ENCODE data around the gene ME3. TPM values are rescaled to one million over a fixed set of nuclear protein-coding genes. Genes with fewer than 3 reads are reported as not detected.

Gene ME3
- total RNA-seq, 1 donor from 2014 or later = 49.6 TPM

GRCh38 chr11:86632499-86633269, 39.7 kb downstream of the ME3 start:
- H3K9ac ChIP-seq = no peak overlapping the region
- no peak overlapping the region for H3K4me3 ChIP-seq
- no peaks in the 10 kb centered on the region for H3K79me2 ChIP-seq (ENCODE audit: low read depth)
- H3K27ac ChIP-seq = no peak overlapping the region
- no peaks in the 10 kb centered on the region for H3K27me3 ChIP-seq
- no peaks in the 10 kb centered on the region for H3K36me3 Mint-ChIP-seq
- DNase-seq (ENCODE audit: low spot score) = peak; percentile 40
- H3F3A ChIP-seq (ENCODE audit: low read depth) = no peaks in the 10 kb centered on the region
- peaks cover 7% of the 10 kb centered on the region for H3K27me3 Mint-ChIP-seq (ENCODE audit: insufficient read depth, low read depth)
- no peak overlapping the region for H3K27ac Mint-ChIP-seq
- H3K36me3 ChIP-seq = no peaks in the 10 kb centered on the region
- H3K9me3 Mint-ChIP-seq = no peaks in the 10 kb centered on the region
- no peak overlapping the region for H2AFZ ChIP-seq (replicated peaks)
- no peak overlapping the region for H3K4me3 Mint-ChIP-seq
- TF ChIP-seq EZH2phosphoT487 (IDR thresholded peaks at IDR 0.05) = no peak
- TF ChIP-seq CTCF (IDR thresholded peaks at IDR 0.05) = peak; percentile 33
- TF ChIP-seq EZH2 (IDR thresholded peaks at IDR 0.05) = no peak
- H3K9me3 ChIP-seq (ENCODE audit: low read depth) = no peaks in the 10 kb centered on the region
- H4K20me1 ChIP-seq (ENCODE audit: low read depth) = no peaks in the 10 kb centered on the region
- H3K4me1 Mint-ChIP-seq = peaks cover 9% of the 10 kb centered on the region
- H3K4me2 ChIP-seq = no peak overlapping the region
- peaks cover 14% of the 10 kb centered on the region for H3K4me1 ChIP-seq

GRCh38 chr11:86630229-86630981, 42.0 kb downstream of the ME3 start:
- Mint-ChIP-seq H3K27me3 (ENCODE audit: insufficient read depth, low read depth) (peaks cover 7% of the 10 kb centered on the region), H3K4me3 (no peak overlapping the region), H3K36me3 (no peaks in the 10 kb centered on the region), H3K27ac (no peak overlapping the region), H3K4me1 (peaks cover 9% of the 10 kb centered on the region), H3K9me3 (no peaks in the 10 kb centered on the region)
- peaks cover 4% of the 10 kb centered on the region for H3K4me1 ChIP-seq
- H3K4me2 ChIP-seq = no peak overlapping the region
- no peaks in the 10 kb centered on the region for H3K36me3 ChIP-seq
- H3K9ac ChIP-seq = no peak overlapping the region
- no peaks in the 10 kb centered on the region for H3F3A ChIP-seq (ENCODE audit: low read depth)
- TF ChIP-seq EZH2 (IDR thresholded peaks at IDR 0.05) (no peak), CTCF (IDR thresholded peaks at IDR 0.05) (no peak), EZH2phosphoT487 (IDR thresholded peaks at IDR 0.05) (no peak)
- no peaks in the 10 kb centered on the region for H3K9me3 ChIP-seq (ENCODE audit: low read depth)
- no peaks in the 10 kb centered on the region for H3K27me3 ChIP-seq
- H4K20me1 ChIP-seq (ENCODE audit: low read depth) = no peaks in the 10 kb centered on the region
- no peak overlapping the region for H3K27ac ChIP-seq
- H2AFZ ChIP-seq (replicated peaks) = no peak overlapping the region
- H3K4me3 ChIP-seq = no peak overlapping the region
- no peaks in the 10 kb centered on the region for H3K79me2 ChIP-seq (ENCODE audit: low read depth)
- DNase-seq (ENCODE audit: low spot score) = no peak

- Mint-ChIP-seq H3K27me3 (ENCODE audit: insufficient read depth, low read depth) (peaks cover 11% of the 10 kb centered on the region), H3K4me1 (peaks cover 9% of the 10 kb centered on the region), H3K9me3 (no peaks in the 10 kb centered on the region), H3K27ac (no peak overlapping the region), H3K36me3 (no peaks in the 10 kb centered on the region), H3K4me3 (no peak overlapping the region)
- Histone ChIP-seq H3K4me2 (no peak overlapping the region), H3K4me1 (peaks cover 4% of the 10 kb centered on the region), H3K79me2 (ENCODE audit: low read depth) (no peaks in the 10 kb centered on the region), H3K36me3 (no peaks in the 10 kb centered on the region), H3K27me3 (no peaks in the 10 kb centered on the region), H3K27ac (no peak overlapping the region), H3K9me3 (ENCODE audit: low read depth) (no peaks in the 10 kb centered on the region), H4K20me1 (ENCODE audit: low read depth) (no peaks in the 10 kb centered on the region), H3F3A (ENCODE audit: low read depth) (no peaks in the 10 kb centered on the region), H2AFZ (replicated peaks) (no peak overlapping the region), H3K4me3 (no peak overlapping the region), H3K9ac (no peak overlapping the region)
- TF ChIP-seq CTCF (IDR thresholded peaks at IDR 0.05) (no peak), EZH2phosphoT487 (IDR thresholded peaks at IDR 0.05) (no peak), EZH2 (IDR thresholded peaks at IDR 0.05) (no peak)
- no peak for DNase-seq (ENCODE audit: low spot score)
Measured at GRCh38 chr11:86629045-86629706, 43.2 kb downstream of the ME3 start.

All from neural progenitor cell (in vitro differentiated cells).